Activated T-cell treated with anti-CD3 and anti-CD28 coated beads for 48 hours (primary cell): Measurements from ENCODE around the gene FRMD1.

Source experiments
- DNase-seq: peaks from one replicate; pipeline ENCODE4 v3.0.0-alpha.2; 2020; ENCODE audit warnings: low read depth

FRMD1 gene

GRCh38 chr6:168025831-168026710 lies 52.9 kb downstream of the FRMD1 start:
- DNase-seq = no peak

- no peak for DNase-seq
These were observed 54.0 kb downstream of the FRMD1 start for GRCh38 chr6:168024951-168025510.

GRCh38 chr6:168022488-168023321 lies 56.3 kb downstream of the FRMD1 start:
- no peak for DNase-seq

- no peak for DNase-seq
These were observed 57.4 kb downstream of the FRMD1 start for GRCh38 chr6:168021581-168021980.

GRCh38 chr6:168020242-168020641 lies 58.8 kb downstream of the FRMD1 start:
- DNase-seq = no peak

GRCh38 chr6:168018664-168019063 lies 60.3 kb downstream of the FRMD1 start:
- DNase-seq = no peak

GRCh38 chr6:168017629-168018028 lies 61.4 kb downstream of the FRMD1 start:
- no peak for DNase-seq

GRCh38 chr6:168016721-168017525 lies 62.1 kb downstream of the FRMD1 start:
- no peak for DNase-seq

- no peak for DNase-seq
These were observed 62.8 kb downstream of the FRMD1 start for GRCh38 chr6:168016176-168016620.

GRCh38 chr6:168015482-168016175 lies 63.4 kb downstream of the FRMD1 start:
- no peak for DNase-seq

- DNase-seq = no peak
These were observed 64.0 kb downstream of the FRMD1 start for GRCh38 chr6:168015009-168015408.

- no peak for DNase-seq
These were observed 64.6 kb downstream of the FRMD1 start for GRCh38 chr6:168014428-168014827.

GRCh38 chr6:168013250-168013915 lies 65.6 kb downstream of the FRMD1 start:
- no peak for DNase-seq

GRCh38 chr6:168012431-168013249 lies 66.4 kb downstream of the FRMD1 start:
- DNase-seq = no peak

GRCh38 chr6:168011291-168011690 lies 67.7 kb downstream of the FRMD1 start:
- DNase-seq = no peak

- DNase-seq = no peak
These were observed 69.7 kb downstream of the FRMD1 start for GRCh38 chr6:168009331-168009730.

GRCh38 chr6:168007592-168008338 lies 71.2 kb downstream of the FRMD1 start:
- no peak for DNase-seq

GRCh38 chr6:168005796-168006195 lies 73.2 kb downstream of the FRMD1 start:
- no peak for DNase-seq

- no peak for DNase-seq
These were observed 74.1 kb downstream of the FRMD1 start for GRCh38 chr6:168004945-168005344.
